Measurements from ENCODE around the gene CDC42BPA.

The CDC42BPA gene

GRCh38 chr1:227335242-227336020 is 17.1 kb upstream of the CDC42BPA start:
- no peak for DNase-seq (ENCODE audit: low read depth, low spot score)

- DNase-seq (ENCODE audit: low read depth, low spot score): no peak
These were observed 15.1 kb upstream of the CDC42BPA start for GRCh38 chr1:227333423-227333822.

GRCh38 chr1:227330279-227331076 is 12.2 kb upstream of the CDC42BPA start:
- no peak for DNase-seq (ENCODE audit: low read depth, low spot score)

GRCh38 chr1:227328405-227329019 is 10.2 kb upstream of the CDC42BPA start:
- no peak for DNase-seq (ENCODE audit: low read depth, low spot score)

- no peak for DNase-seq (ENCODE audit: low read depth, low spot score)
These were observed 6.9 kb upstream of the CDC42BPA start for GRCh38 chr1:227325156-227325555.

- DNase-seq (ENCODE audit: low read depth, low spot score): no peak
These were observed 5.6 kb upstream of the CDC42BPA start for GRCh38 chr1:227323967-227324268.

GRCh38 chr1:227323171-227323966 is 5.1 kb upstream of the CDC42BPA start:
- no peak for DNase-seq (ENCODE audit: low read depth, low spot score)

- no peak for DNase-seq (ENCODE audit: low read depth, low spot score)
These were observed 4.1 kb upstream of the CDC42BPA start for GRCh38 chr1:227322376-227322775.

- DNase-seq (ENCODE audit: low read depth, low spot score): no peak
These were observed 2.7 kb upstream of the CDC42BPA start for GRCh38 chr1:227321035-227321434.

- no peak for DNase-seq (ENCODE audit: low read depth, low spot score)
These were observed 2.2 kb upstream of the CDC42BPA start for GRCh38 chr1:227320476-227320875.

GRCh38 chr1:227318853-227319607 is 738 bp upstream of the CDC42BPA start:
- DNase-seq (ENCODE audit: low read depth, low spot score): no peak

GRCh38 chr1:227317523-227318015 is 723 bp downstream of the CDC42BPA start:
- DNase-seq (ENCODE audit: low read depth, low spot score): no peak

GRCh38 chr1:227317011-227317451 is 1.3 kb downstream of the CDC42BPA start:
- no peak for DNase-seq (ENCODE audit: low read depth, low spot score)

- no peak for DNase-seq (ENCODE audit: low read depth, low spot score)
These were observed 1.8 kb downstream of the CDC42BPA start for GRCh38 chr1:227316456-227316855.

- no peak for DNase-seq (ENCODE audit: low read depth, low spot score)
These were observed 2.5 kb downstream of the CDC42BPA start for GRCh38 chr1:227315629-227316346.

GRCh38 chr1:227314014-227314848 is 4.1 kb downstream of the CDC42BPA start:
- DNase-seq (ENCODE audit: low read depth, low spot score): no peak

- no peak for DNase-seq (ENCODE audit: low read depth, low spot score)
These were observed 5.8 kb downstream of the CDC42BPA start for GRCh38 chr1:227312361-227313025.

- no peak for DNase-seq (ENCODE audit: low read depth, low spot score)
These were observed 6.8 kb downstream of the CDC42BPA start for GRCh38 chr1:227311389-227312001.

All from activated CD4-positive, CD25-positive, alpha-beta regulatory T cell treated with anti-CD3 and anti-CD28 coated beads, Interleukin-2, amount 50 U/mL, for 16 hours (primary cell).